Measurements from ENCODE around the gene MRAS. TPM values are rescaled to one million over a fixed set of nuclear protein-coding genes. Genes with fewer than 3 reads are reported as not detected.

MRAS gene
- polyA plus RNA-seq, 3 donors = 6.2 to 13.2 (median 8.3) TPM

- H3K9me3 Mint-ChIP-seq = peaks cover 0 to 2% (median 0%) of the 10 kb centered on the region in 7 donors
- Histone ChIP-seq H3K27me3 (ENCODE audit: control insufficient read depth in 2 of 2, insufficient read depth in 2 of 2, low read length in 2 of 2) (no peaks in the 10 kb centered on the region), H3K79me2 (ENCODE audit: insufficient read depth, low read length) (no peaks in the 10 kb centered on the region), H3K4me3 (replicated peaks in 1 of 3; ENCODE audit: low read depth in 2 of 3, low read length in 3 of 3) (no peak overlapping the region), H3K36me3 (replicated peaks in 1 of 2; ENCODE audit: control insufficient read depth in 1 of 2, insufficient read depth in 2 of 2, low read length in 2 of 2) (no peaks in the 10 kb centered on the region), H3K9me3 (replicated peaks in 1 of 2; ENCODE audit: control insufficient read depth in 1 of 2, insufficient read depth in 1 of 2, low read length in 2 of 2) (no peaks in the 10 kb centered on the region), H2AFZ (ENCODE audit: insufficient read depth, low read depth, low read length, poor library complexity, severe bottlenecking) (no peak overlapping the region), H3K4me2 (replicated peaks; ENCODE audit: extremely low read depth, low read length, poor library complexity, severe bottlenecking) (no peak overlapping the region), H3K4me1 (ENCODE audit: control insufficient read depth in 1 of 2, insufficient read depth in 2 of 2, low read length in 2 of 2) (no peaks in the 10 kb centered on the region), H4K20me1 (ENCODE audit: insufficient read depth, low read length) (no peaks in the 10 kb centered on the region), H3K27ac (ENCODE audit: low read depth in 1 of 2, low read length in 2 of 2) (no peak overlapping the region), H3K9ac (ENCODE audit: insufficient read depth, low read length, poor library complexity, severe bottlenecking) (no peak overlapping the region)
- no peak for TF ChIP-seq CTCF (IDR thresholded peaks at IDR 0.05)
- no peak for DNase-seq
- 94% methylated on average over 5 of the region's 7 CpGs for WGBS (ENCODE audit: insufficient coverage)
- H3K4me3 Mint-ChIP-seq = no peak overlapping the region
- no peak overlapping the region for H3K27ac Mint-ChIP-seq
- intact Hi-C loops (cut with micrococcal nuclease) = no loop called here
- no peaks in the 10 kb centered on the region for H3K36me3 Mint-ChIP-seq
- no peaks in the 10 kb centered on the region for H3K4me1 Mint-ChIP-seq
- H3K27me3 Mint-ChIP-seq (ENCODE audit: low read depth in 3 of 3) = peaks cover 0 to 3% (median 0%) of the 10 kb centered on the region in 3 donors
These were observed 96.9 kb downstream of the MRAS start for GRCh38 chr3:138445236-138445635.

- no peak for TF ChIP-seq CTCF (IDR thresholded peaks at IDR 0.05)
- peaks cover 0 to 6% (median 1%) of the 10 kb centered on the region in 3 donors for H3K27me3 Mint-ChIP-seq (ENCODE audit: low read depth in 3 of 3)
- no peaks in the 10 kb centered on the region for H3K9me3 ChIP-seq (replicated peaks in 1 of 2; ENCODE audit: control insufficient read depth in 1 of 2, insufficient read depth in 1 of 2, low read length in 2 of 2)
- H3K4me3 ChIP-seq (replicated peaks in 1 of 3; ENCODE audit: low read depth in 2 of 3, low read length in 3 of 3) = no peak overlapping the region
- H3K27ac ChIP-seq (ENCODE audit: low read depth in 1 of 2, low read length in 2 of 2) = no peak overlapping the region
- no peak overlapping the region for H3K4me2 ChIP-seq (replicated peaks; ENCODE audit: extremely low read depth, low read length, poor library complexity, severe bottlenecking)
- H3K4me1 ChIP-seq (ENCODE audit: control insufficient read depth in 1 of 2, insufficient read depth in 2 of 2, low read length in 2 of 2) = no peaks in the 10 kb centered on the region
- WGBS (ENCODE audit: insufficient coverage) = 98% methylated on average over 4 of the region's 4 CpGs
- H3K79me2 ChIP-seq (ENCODE audit: insufficient read depth, low read length) = no peaks in the 10 kb centered on the region
- no peaks in the 10 kb centered on the region for H4K20me1 ChIP-seq (ENCODE audit: insufficient read depth, low read length)
- no peak overlapping the region for H3K4me3 Mint-ChIP-seq
- H3K9ac ChIP-seq (ENCODE audit: insufficient read depth, low read length, poor library complexity, severe bottlenecking) = no peak overlapping the region
- no peaks in the 10 kb centered on the region for H3K36me3 Mint-ChIP-seq
- no peak for DNase-seq
- intact Hi-C loops (cut with micrococcal nuclease) = no loop called here
- H3K9me3 Mint-ChIP-seq = peaks cover 0 to 2% (median 0%) of the 10 kb centered on the region in 7 donors
- no peaks in the 10 kb centered on the region for H3K27me3 ChIP-seq (ENCODE audit: control insufficient read depth in 2 of 2, insufficient read depth in 2 of 2, low read length in 2 of 2)
- H3K27ac Mint-ChIP-seq = no peak overlapping the region
- no peak overlapping the region for H2AFZ ChIP-seq (ENCODE audit: insufficient read depth, low read depth, low read length, poor library complexity, severe bottlenecking)
- no peaks in the 10 kb centered on the region for H3K4me1 Mint-ChIP-seq
- H3K36me3 ChIP-seq (replicated peaks in 1 of 2; ENCODE audit: control insufficient read depth in 1 of 2, insufficient read depth in 2 of 2, low read length in 2 of 2) = no peaks in the 10 kb centered on the region
These were observed 97.3 kb downstream of the MRAS start for GRCh38 chr3:138445654-138446053.

Measured in CD14-positive monocyte (primary cell).